ENCODE results near the gene MRPS27.
A peak's percentile ranks its signal among the peaks of the same experiment; 100 is the strongest.

MRPS27 gene

DNA sequence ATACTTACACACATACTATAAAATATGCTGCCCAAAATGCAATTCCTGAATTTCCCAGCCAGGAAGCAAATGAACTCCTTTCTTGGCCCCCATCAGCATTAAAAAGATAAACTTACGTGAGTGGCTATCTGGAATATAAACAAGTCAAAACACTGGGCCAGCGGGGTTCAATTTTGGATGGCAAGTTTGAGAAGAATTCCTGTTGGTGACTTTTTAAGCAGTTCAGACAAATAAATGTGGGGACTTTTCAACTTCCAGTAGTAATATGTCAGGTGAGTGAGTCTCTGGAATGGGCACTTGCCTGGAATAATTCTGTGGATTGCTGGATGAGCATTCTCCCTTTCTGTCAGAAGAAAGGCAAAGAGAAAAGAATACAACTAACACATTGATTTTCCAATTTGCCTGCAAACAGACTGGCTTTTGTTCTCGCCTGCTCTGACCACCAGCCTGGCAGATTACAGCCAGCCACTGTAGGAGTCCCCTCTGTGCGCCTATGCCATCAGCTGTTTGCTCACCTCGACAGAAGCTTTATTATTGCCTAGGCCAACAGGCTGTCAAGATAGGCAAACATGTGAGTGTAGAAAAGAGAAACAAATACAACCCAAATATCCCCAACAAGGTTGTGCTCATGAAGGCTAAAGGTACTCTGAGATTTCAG is 78.6 kb downstream of the MRPS27 start:
- Histone ChIP-seq H2AK5ac (ENCODE audit: low read length) (no peak overlapping the region), H3K23ac (ENCODE audit: low read length) (no peak overlapping the region), H3K9ac (ENCODE audit: low read length) (no peak overlapping the region), H3K27me3 (ENCODE audit: insufficient read depth, low read length, poor library complexity) (no peaks in the 10 kb centered on the region), H3K36me3 (ENCODE audit: control insufficient read depth, insufficient read depth, low read length) (no peaks in the 10 kb centered on the region), H2BK120ac (ENCODE audit: low read depth, low read length) (no peak overlapping the region), H3K4me1 (ENCODE audit: control insufficient read depth, low read depth, low read length) (no peaks in the 10 kb centered on the region), H3K27ac (ENCODE audit: low read depth, low read length) (no peak overlapping the region), H3K4me3 (ENCODE audit: low read length) (no peak overlapping the region), H4K8ac (ENCODE audit: low read depth, low read length) (no peak overlapping the region), H3K56ac (ENCODE audit: low read length) (no peak overlapping the region), H2BK5ac (ENCODE audit: low read length) (no peak overlapping the region), H4K5ac (ENCODE audit: low read length) (no peak overlapping the region), H3K79me2 (ENCODE audit: control insufficient read depth, insufficient read depth, low read length) (no peaks in the 10 kb centered on the region), H3K4me2 (ENCODE audit: low read length) (no peak overlapping the region), H3K4ac (ENCODE audit: low read depth, low read length) (no peak overlapping the region), H3K18ac (ENCODE audit: low read length) (no peak overlapping the region), H2BK15ac (replicated peaks; ENCODE audit: low read depth) (no peak overlapping the region), H3K79me1 (ENCODE audit: low read length) (peaks cover 7% of the 10 kb centered on the region)
- no peak for DNase-seq
- no CpG with 5 or more reads among the region's 5 CpGs for WGBS (ENCODE audit: extremely low coverage, insufficient coverage, low lambda C conversion rate)

- no peaks in the 10 kb centered on the region for H3K4me1 ChIP-seq (ENCODE audit: control insufficient read depth, low read depth, low read length)
Observed at GRCh38 chr5:72238712-72239445, 81.2 kb downstream of the MRPS27 start.

DNA sequence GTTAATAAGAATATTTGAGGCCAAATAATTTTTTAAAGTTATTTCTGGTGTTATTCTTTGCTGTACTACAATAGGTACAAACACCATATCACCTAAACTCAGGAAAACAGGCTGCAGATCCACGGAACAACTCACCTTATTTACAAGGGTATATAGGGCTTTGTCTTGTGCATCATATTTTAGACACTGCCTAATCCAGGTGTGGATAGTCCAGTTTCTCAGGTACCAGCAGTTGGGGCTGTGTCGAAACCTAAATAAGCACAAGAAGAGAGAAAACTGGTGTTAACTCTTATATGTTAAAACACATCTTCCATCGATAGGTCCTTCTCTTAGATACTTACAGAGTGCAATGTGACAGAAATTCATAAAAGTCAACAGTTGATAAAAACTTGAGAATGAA is 82.2 kb downstream of the MRPS27 start:
- Histone ChIP-seq H3K79me1 (ENCODE audit: low read length) (peaks cover 5% of the 10 kb centered on the region), H3K4me1 (ENCODE audit: control insufficient read depth, low read depth, low read length) (no peaks in the 10 kb centered on the region), H3K18ac (ENCODE audit: low read length) (no peak overlapping the region), H2BK15ac (replicated peaks; ENCODE audit: low read depth) (no peak overlapping the region), H3K4me2 (ENCODE audit: low read length) (no peak overlapping the region), H2BK120ac (ENCODE audit: low read depth, low read length) (no peak overlapping the region), H3K27me3 (ENCODE audit: insufficient read depth, low read length, poor library complexity) (no peaks in the 10 kb centered on the region), H4K8ac (ENCODE audit: low read depth, low read length) (no peak overlapping the region), H2BK5ac (ENCODE audit: low read length) (no peak overlapping the region), H3K79me2 (ENCODE audit: control insufficient read depth, insufficient read depth, low read length) (no peaks in the 10 kb centered on the region), H3K23ac (ENCODE audit: low read length) (no peak overlapping the region), H3K27ac (ENCODE audit: low read depth, low read length) (no peak overlapping the region), H2AK5ac (ENCODE audit: low read length) (no peak overlapping the region), H3K36me3 (ENCODE audit: control insufficient read depth, insufficient read depth, low read length) (no peaks in the 10 kb centered on the region), H3K4ac (ENCODE audit: low read depth, low read length) (no peak overlapping the region), H3K56ac (ENCODE audit: low read length) (no peak overlapping the region), H4K5ac (ENCODE audit: low read length) (no peak overlapping the region), H3K9ac (ENCODE audit: low read length) (no peak overlapping the region), H3K4me3 (ENCODE audit: low read length) (no peak overlapping the region)
- no CpG with 5 or more reads among the region's 3 CpGs for WGBS (ENCODE audit: extremely low coverage, insufficient coverage, low lambda C conversion rate)
- DNase-seq = no peak

More at GRCh38 chr5:72238712-72239445, 81.2 kb downstream of the MRPS27 start:
- no peak overlapping the region for H3K23ac ChIP-seq (ENCODE audit: low read length)
- no peak overlapping the region for H2BK15ac ChIP-seq (replicated peaks; ENCODE audit: low read depth)
- no peak overlapping the region for H3K27ac ChIP-seq (ENCODE audit: low read depth, low read length)
- H3K18ac ChIP-seq (ENCODE audit: low read length) = peak overlapping the region; percentile 51
- H3K4ac ChIP-seq (ENCODE audit: low read depth, low read length) = no peak overlapping the region
- no peak overlapping the region for H3K4me3 ChIP-seq (ENCODE audit: low read length)
- H4K8ac ChIP-seq (ENCODE audit: low read depth, low read length) = no peak overlapping the region
- H3K9ac ChIP-seq (ENCODE audit: low read length) = no peak overlapping the region
- H4K5ac ChIP-seq (ENCODE audit: low read length) = no peak overlapping the region
- no peak overlapping the region for H3K56ac ChIP-seq (ENCODE audit: low read length)
- H2BK120ac ChIP-seq (ENCODE audit: low read depth, low read length) = no peak overlapping the region
- H3K79me2 ChIP-seq (ENCODE audit: control insufficient read depth, insufficient read depth, low read length) = no peaks in the 10 kb centered on the region
- H2AK5ac ChIP-seq (ENCODE audit: low read length) = no peak overlapping the region
- no peak overlapping the region for H2BK5ac ChIP-seq (ENCODE audit: low read length)
- DNase-seq = peak; percentile 32
- H3K4me2 ChIP-seq (ENCODE audit: low read length) = no peak overlapping the region
- H3K27me3 ChIP-seq (ENCODE audit: insufficient read depth, low read length, poor library complexity) = no peaks in the 10 kb centered on the region
- no CpG with 5 or more reads among the region's 5 CpGs for WGBS (ENCODE audit: extremely low coverage, insufficient coverage, low lambda C conversion rate)
- H3K36me3 ChIP-seq (ENCODE audit: control insufficient read depth, insufficient read depth, low read length) = no peaks in the 10 kb centered on the region
- peaks cover 7% of the 10 kb centered on the region for H3K79me1 ChIP-seq (ENCODE audit: low read length)

DNA sequence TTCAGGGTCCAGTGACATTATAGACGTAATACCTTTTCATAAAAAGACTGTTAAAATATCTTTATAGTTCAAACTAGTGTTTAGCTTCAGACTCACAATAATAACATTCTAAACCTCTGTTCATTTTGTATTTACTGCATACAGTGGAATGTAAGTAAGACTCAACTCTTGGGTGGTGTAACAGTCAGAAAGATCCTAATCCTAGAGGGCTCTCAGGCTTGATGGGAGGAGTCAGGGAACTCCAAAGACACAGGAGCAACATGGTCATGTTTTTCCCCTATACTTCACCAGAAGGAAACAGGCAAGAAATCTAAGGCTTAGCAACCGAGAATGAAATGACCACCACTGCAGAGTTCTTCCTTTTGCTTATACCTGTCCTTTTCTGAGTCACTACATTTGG is 82.6 kb downstream of the MRPS27 start:
- Histone ChIP-seq H3K4ac (ENCODE audit: low read depth, low read length) (no peak overlapping the region), H3K4me2 (ENCODE audit: low read length) (no peak overlapping the region), H3K36me3 (ENCODE audit: control insufficient read depth, insufficient read depth, low read length) (no peaks in the 10 kb centered on the region), H2AK5ac (ENCODE audit: low read length) (no peak overlapping the region), H3K79me2 (ENCODE audit: control insufficient read depth, insufficient read depth, low read length) (no peaks in the 10 kb centered on the region), H2BK5ac (ENCODE audit: low read length) (no peak overlapping the region), H3K27me3 (ENCODE audit: insufficient read depth, low read length, poor library complexity) (no peaks in the 10 kb centered on the region), H3K23ac (ENCODE audit: low read length) (no peak overlapping the region), H3K4me1 (ENCODE audit: control insufficient read depth, low read depth, low read length) (no peaks in the 10 kb centered on the region), H4K5ac (ENCODE audit: low read length) (no peak overlapping the region), H2BK15ac (replicated peaks; ENCODE audit: low read depth) (no peak overlapping the region), H3K18ac (ENCODE audit: low read length) (no peak overlapping the region), H3K9ac (ENCODE audit: low read length) (no peak overlapping the region), H2BK120ac (ENCODE audit: low read depth, low read length) (no peak overlapping the region), H4K8ac (ENCODE audit: low read depth, low read length) (no peak overlapping the region), H3K27ac (ENCODE audit: low read depth, low read length) (no peak overlapping the region), H3K79me1 (ENCODE audit: low read length) (peaks cover 2% of the 10 kb centered on the region), H3K4me3 (ENCODE audit: low read length) (no peak overlapping the region), H3K56ac (ENCODE audit: low read length) (no peak overlapping the region)
- DNase-seq = no peak
- no CpG with 5 or more reads among the region's 2 CpGs for WGBS (ENCODE audit: extremely low coverage, insufficient coverage, low lambda C conversion rate)

- H3K27me3 ChIP-seq (ENCODE audit: insufficient read depth, low read length, poor library complexity) = no peaks in the 10 kb centered on the region
- no peak overlapping the region for H2BK120ac ChIP-seq (ENCODE audit: low read depth, low read length)
- H3K9ac ChIP-seq (ENCODE audit: low read length) = no peak overlapping the region
- H4K5ac ChIP-seq (ENCODE audit: low read length) = no peak overlapping the region
- no peak overlapping the region for H3K4me2 ChIP-seq (ENCODE audit: low read length)
- H3K56ac ChIP-seq (ENCODE audit: low read length) = no peak overlapping the region
- no peak overlapping the region for H3K18ac ChIP-seq (ENCODE audit: low read length)
- no peak overlapping the region for H3K4me3 ChIP-seq (ENCODE audit: low read length)
- H2BK15ac ChIP-seq (replicated peaks; ENCODE audit: low read depth) = no peak overlapping the region
- no peak overlapping the region for H4K8ac ChIP-seq (ENCODE audit: low read depth, low read length)
- H3K27ac ChIP-seq (ENCODE audit: low read depth, low read length) = no peak overlapping the region
- H3K79me1 ChIP-seq (ENCODE audit: low read length) = no peaks in the 10 kb centered on the region
- no peaks in the 10 kb centered on the region for H3K79me2 ChIP-seq (ENCODE audit: control insufficient read depth, insufficient read depth, low read length)
- no peak overlapping the region for H2BK5ac ChIP-seq (ENCODE audit: low read length)
- no peak overlapping the region for H2AK5ac ChIP-seq (ENCODE audit: low read length)
- DNase-seq = no peak
- no peaks in the 10 kb centered on the region for H3K36me3 ChIP-seq (ENCODE audit: control insufficient read depth, insufficient read depth, low read length)
- no CpG with 5 or more reads among the region's 1 CpG for WGBS (ENCODE audit: extremely low coverage, insufficient coverage, low lambda C conversion rate)
- H3K4me1 ChIP-seq (ENCODE audit: control insufficient read depth, low read depth, low read length) = no peaks in the 10 kb centered on the region
- no peak overlapping the region for H3K23ac ChIP-seq (ENCODE audit: low read length)
- H3K4ac ChIP-seq (ENCODE audit: low read depth, low read length) = no peak overlapping the region
Observed at GRCh38 chr5:72235725-72236124, 84.3 kb downstream of the MRPS27 start.
